CD4-positive, alpha-beta T cell (primary cell): ENCODE results near the gene CPAMD8. TPM values are rescaled to one million over a fixed set of nuclear protein-coding genes. Genes with fewer than 3 reads are reported as not detected.

Experiments used
- ATAC-seq: fragments of 200-7000 bp; cut with Tn5 transposase; one replicate; pipeline ENCODE4 v1.10.0; 2022; ENCODE audit warnings: mild to moderate bottlenecking; ENCODE audit not compliant: poor library complexity
- CTCF ChIA-PET: fragments of 350-600 bp; sonication (Branson Sonifier 250); formaldehyde crosslinking; loops from one replicate; lab custom pipeline; 2021; ENCODE audit warnings: antibody characterized with exemption, inconsistent platforms; lab: Charles Lee
- POLR2A ChIA-PET: fragments of 350-600 bp; sonication (Branson Sonifier 250); formaldehyde crosslinking; loops from one replicate; lab custom pipeline; 2021; ENCODE audit warnings: antibody characterized with exemption, inconsistent platforms; lab: Charles Lee
- DNase-seq, 14 experiments: peaks; one replicate each; pipeline ENCODE4 v3.0.0-alpha.2; 2013 to 2020; ENCODE audit warnings: mixed read lengths in 2 of 14
- H3K27ac ChIP-seq, 2 donors: one replicate each; pipeline versions ENCODE4 v1.5.1 to v1.7.0; 2013; ENCODE audit warnings: low read length in 2 of 2, low read depth in 1 of 2, mild to moderate bottlenecking in 1 of 2
- H3K27me3 ChIP-seq, 2 experiments: 1 replicate in 1 of 2; 2 replicates in 1 of 2; pipeline versions ENCODE4 v1.6.1 to v1.7.0; 2013; ENCODE audit warnings: low read length in 2 of 2, control low read depth in 1 of 2, mild to moderate bottlenecking in 1 of 2, moderate library complexity in 1 of 2; ENCODE audit not compliant: insufficient read depth in 2 of 2, control insufficient read depth in 1 of 2
- H3K36me3 ChIP-seq: one replicate; pipeline ENCODE4 v1.6.1; 2013; ENCODE audit warnings: low read length, control low read depth; ENCODE audit not compliant: insufficient read depth
- H3K4me1 ChIP-seq: one replicate; pipeline ENCODE4 v1.6.1; 2013; ENCODE audit warnings: low read length, control low read depth; ENCODE audit not compliant: insufficient read depth
- H3K4me3 ChIP-seq: one replicate; pipeline ENCODE4 v1.5.1; 2013; ENCODE audit warnings: mild to moderate bottlenecking, low read length, moderate library complexity
- H3K9me3 ChIP-seq, 2 experiments: 1 replicate in 1 of 2; 2 replicates in 1 of 2; pipeline versions ENCODE4 v1.6.1 to v1.7.0; 2013; ENCODE audit warnings: low read length in 2 of 2, mild to moderate bottlenecking in 2 of 2, control low read depth in 1 of 2, moderate library complexity in 1 of 2; ENCODE audit not compliant: control insufficient read depth in 1 of 2, insufficient read depth in 1 of 2
- H3K27ac Mint-ChIP-seq: one replicate; pipeline ENCODE4 v1.8.0; 2020; ENCODE audit warnings: mixed read lengths
- H3K27me3 Mint-ChIP-seq: one replicate; pipeline ENCODE4 v1.8.0; 2021; ENCODE audit warnings: mixed read lengths
- H3K36me3 Mint-ChIP-seq: one replicate; pipeline ENCODE4 v1.8.0; 2021; ENCODE audit warnings: low read depth, mixed read lengths
- H3K4me1 Mint-ChIP-seq: one replicate; pipeline ENCODE4 v1.8.0; 2021; ENCODE audit warnings: low read depth, mixed read lengths
- H3K4me3 Mint-ChIP-seq: one replicate; pipeline ENCODE4 v1.8.0; 2020; ENCODE audit warnings: mild to moderate bottlenecking, mixed read lengths
- H3K9me3 Mint-ChIP-seq: one replicate; pipeline ENCODE4 v1.8.0; 2020; ENCODE audit warnings: mixed read lengths
- intact Hi-C, 2 experiments: fragments of 100-400 bp; cut with DNase I in 1 of 2; cut with micrococcal nuclease in 1 of 2; formaldehyde crosslinking; loops; one replicate each; pipeline versions ENCODE4 v1.15.1 to v1.9.0; 2023 to 2025; cut with DNase I, micrococcal nuclease
- total RNA-seq, 174 experiments: library from RNA in 2 of 174; stranded (reverse) in 2 of 174; gene quantifications; one replicate each; pipeline ENCODE4 v1.2.3 and lab custom pipeline; 2021 to 2026
- TF ChIP-seq, protein P1 (sequence below): fragments of 200-600 bp; IDR thresholded peaks from one replicate; pipeline ENCODE4 v1.8.0; 2022; ENCODE audit warnings: antibody characterized with exemption, mild to moderate bottlenecking

Gene CPAMD8
- total RNA-seq, 2 experiments from 2014 or later = 0.05 to 0.34 TPM

DNA sequence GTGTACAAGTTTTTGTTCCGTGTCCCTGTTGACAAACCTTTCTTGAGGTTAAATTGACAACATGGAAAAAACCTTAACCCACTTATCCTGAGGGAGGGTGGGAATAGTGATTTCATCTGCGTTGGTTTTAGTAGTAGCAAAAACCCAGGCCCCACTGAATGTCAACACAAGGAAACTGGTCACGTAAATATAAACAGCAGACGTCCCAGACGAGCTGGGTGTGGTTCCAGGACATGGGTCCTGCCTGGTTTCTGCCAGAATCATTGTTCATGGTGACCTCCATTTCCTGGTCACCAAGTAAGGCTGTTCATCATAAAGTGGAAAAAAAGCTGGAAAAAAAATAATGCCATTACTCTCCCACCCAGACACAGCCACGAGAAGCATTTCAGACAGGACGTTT is 154.7 kb downstream of the CPAMD8 start:
- peaks cover 14% of the 10 kb centered on the region for H3K4me1 Mint-ChIP-seq
- no peaks in the 10 kb centered on the region for H3K9me3 Mint-ChIP-seq
- ATAC-seq = no peak
- H3K4me3 Mint-ChIP-seq = no peak overlapping the region
- TF ChIP-seq, protein P1, sequence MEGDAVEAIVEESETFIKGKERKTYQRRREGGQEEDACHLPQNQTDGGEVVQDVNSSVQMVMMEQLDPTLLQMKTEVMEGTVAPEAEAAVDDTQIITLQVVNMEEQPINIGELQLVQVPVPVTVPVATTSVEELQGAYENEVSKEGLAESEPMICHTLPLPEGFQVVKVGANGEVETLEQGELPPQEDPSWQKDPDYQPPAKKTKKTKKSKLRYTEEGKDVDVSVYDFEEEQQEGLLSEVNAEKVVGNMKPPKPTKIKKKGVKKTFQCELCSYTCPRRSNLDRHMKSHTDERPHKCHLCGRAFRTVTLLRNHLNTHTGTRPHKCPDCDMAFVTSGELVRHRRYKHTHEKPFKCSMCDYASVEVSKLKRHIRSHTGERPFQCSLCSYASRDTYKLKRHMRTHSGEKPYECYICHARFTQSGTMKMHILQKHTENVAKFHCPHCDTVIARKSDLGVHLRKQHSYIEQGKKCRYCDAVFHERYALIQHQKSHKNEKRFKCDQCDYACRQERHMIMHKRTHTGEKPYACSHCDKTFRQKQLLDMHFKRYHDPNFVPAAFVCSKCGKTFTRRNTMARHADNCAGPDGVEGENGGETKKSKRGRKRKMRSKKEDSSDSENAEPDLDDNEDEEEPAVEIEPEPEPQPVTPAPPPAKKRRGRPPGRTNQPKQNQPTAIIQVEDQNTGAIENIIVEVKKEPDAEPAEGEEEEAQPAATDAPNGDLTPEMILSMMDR = no peak
- no peaks in the 10 kb centered on the region for H3K9me3 ChIP-seq
- no peaks in the 10 kb centered on the region for H3K4me1 ChIP-seq
- ChIA-PET POLR2A (no interaction called here), CTCF (no interaction called here)
- peaks cover 74% of the 10 kb centered on the region for H3K36me3 Mint-ChIP-seq
- H3K4me3 ChIP-seq = no peak overlapping the region
- no peaks in the 10 kb centered on the region for H3K27me3 ChIP-seq
- intact Hi-C loops = no loop called here
- H3K27ac Mint-ChIP-seq = no peak overlapping the region
- H3K36me3 ChIP-seq = peaks cover 61% of the 10 kb centered on the region
- H3K27me3 Mint-ChIP-seq = no peaks in the 10 kb centered on the region
- no peak overlapping the region for H3K27ac ChIP-seq
- no peak for DNase-seq

DNA sequence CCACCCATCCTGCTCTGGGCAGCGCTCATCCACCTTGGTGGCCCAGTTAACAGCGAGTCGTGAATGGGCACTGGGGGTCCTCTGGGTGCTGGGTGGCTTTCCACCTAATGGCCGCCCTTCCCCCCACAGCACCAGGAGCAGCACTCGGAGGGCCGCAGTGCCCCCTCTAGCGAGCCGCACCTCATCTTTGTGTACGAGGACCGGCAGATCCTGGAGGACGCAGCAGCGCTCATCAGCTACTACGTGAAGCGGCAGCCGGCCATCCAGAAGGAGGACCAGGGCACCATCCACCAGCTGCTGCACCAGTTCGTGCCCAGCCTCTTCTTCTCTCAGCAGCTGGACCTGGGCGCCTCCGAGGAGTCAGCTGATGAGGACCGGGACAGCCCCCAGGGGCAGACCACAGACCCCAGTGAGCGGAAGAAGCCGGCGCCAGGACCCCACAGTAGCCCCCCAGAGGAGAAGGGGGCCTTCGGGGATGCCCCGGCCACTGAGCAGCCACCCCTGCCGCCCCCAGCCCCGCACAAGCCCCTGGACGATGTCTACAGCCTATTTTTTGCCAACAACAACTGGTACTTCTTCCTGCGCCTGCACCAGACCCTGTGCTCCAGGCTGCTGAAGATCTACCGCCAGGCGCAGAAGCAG is 157.2 kb downstream of the CPAMD8 start:
- H3K27ac Mint-ChIP-seq = no peak overlapping the region

DNA sequence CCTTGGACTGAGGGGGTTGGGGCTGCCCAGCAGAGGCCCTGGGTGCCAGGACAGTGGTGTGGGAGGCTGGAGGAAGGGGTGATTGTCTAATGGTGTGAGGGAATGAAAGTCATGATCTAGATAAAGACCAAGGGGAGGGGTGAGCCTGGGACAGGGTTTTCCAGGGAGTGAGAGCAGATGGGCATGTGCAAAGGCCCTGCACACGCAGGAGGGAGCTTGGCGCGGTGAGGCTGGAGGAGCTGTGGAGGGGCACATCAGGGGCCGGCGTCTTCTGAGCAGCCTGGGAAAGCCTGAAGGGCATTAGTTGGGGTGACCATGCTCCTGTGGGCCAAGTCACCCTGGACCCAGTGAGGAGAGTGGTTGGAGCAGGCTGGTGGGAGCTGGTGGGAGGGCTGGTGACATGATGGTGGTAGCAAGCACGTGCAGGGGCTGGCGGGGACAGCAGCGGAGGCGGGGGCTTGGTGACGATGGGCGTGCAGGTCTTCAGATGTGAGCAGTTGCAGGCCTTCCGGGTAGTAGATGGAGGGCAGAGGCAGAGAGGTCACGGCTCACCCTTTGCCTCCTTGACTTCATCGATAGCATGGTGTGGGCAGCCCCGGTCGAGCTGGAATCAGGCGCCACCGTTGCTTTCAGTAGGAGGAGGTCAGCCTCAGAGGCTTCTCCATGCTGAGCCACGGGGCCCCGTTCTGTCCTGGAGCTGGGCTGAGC is 158.0 kb downstream of the CPAMD8 start:
- Mint-ChIP-seq H3K4me3 (no peak overlapping the region), H3K4me1 (peaks cover under 1% of the 10 kb centered on the region), H3K36me3 (peaks cover 78% of the 10 kb centered on the region), H3K9me3 (no peaks in the 10 kb centered on the region), H3K27me3 (no peaks in the 10 kb centered on the region), H3K27ac (no peak overlapping the region)
- POLR2A ChIA-PET = no interaction called here
- peaks cover 75% of the 10 kb centered on the region for H3K36me3 ChIP-seq
- no peak for DNase-seq
- H3K4me3 ChIP-seq = no peak overlapping the region
- H3K4me1 ChIP-seq = no peaks in the 10 kb centered on the region
- intact Hi-C loops = no loop called here
- TF ChIP-seq, protein P1 = no peak
- CTCF ChIA-PET = no interaction called here
- no peak overlapping the region for H3K27ac ChIP-seq
- ATAC-seq = no peak
- H3K27me3 ChIP-seq = no peaks in the 10 kb centered on the region
- H3K9me3 ChIP-seq = no peaks in the 10 kb centered on the region

More for the DNA sequence above, 157.2 kb downstream of the CPAMD8 start:
- Histone ChIP-seq H3K27me3 (no peaks in the 10 kb centered on the region), H3K4me1 (no peaks in the 10 kb centered on the region), H3K36me3 (peaks cover 68% of the 10 kb centered on the region), H3K4me3 (no peak overlapping the region), H3K27ac (no peak overlapping the region), H3K9me3 (no peaks in the 10 kb centered on the region)
- Mint-ChIP-seq H3K27me3 (no peaks in the 10 kb centered on the region), H3K36me3 (peaks cover 80% of the 10 kb centered on the region), H3K9me3 (no peaks in the 10 kb centered on the region), H3K4me3 (no peak overlapping the region), H3K4me1 (peaks cover 9% of the 10 kb centered on the region)
- TF ChIP-seq, protein P1 = no peak
- ATAC-seq (no peak), DNase-seq (no peak)
- intact Hi-C loops = no loop called here
- CTCF ChIA-PET = no interaction called here
- POLR2A ChIA-PET = no interaction called here
